Measurements from ENCODE around the gene PERCC1. TPM values are rescaled to one million over a fixed set of nuclear protein-coding genes. Genes with fewer than 3 reads are reported as not detected.

The PERCC1 gene
- total RNA-seq, 2 experiments from 2014 or later: not detected

- intact Hi-C loops (cut with micrococcal nuclease; ENCODE audit: unreplicated experiment): no loop called here
- Histone ChIP-seq H3K4me3 (ENCODE audit: low read depth, low read length, poor library complexity, severe bottlenecking) (no peak overlapping the region), H2AFZ (ENCODE audit: low read length) (no peak overlapping the region), H3K9me2 (ENCODE audit: insufficient read depth, low read length) (no peaks in the 10 kb centered on the region), H3K27ac (ENCODE audit: low read depth, low read length, poor library complexity, severe bottlenecking) (no peak overlapping the region), H3K4me2 (ENCODE audit: low read length) (no peak overlapping the region), H3K36me3 (ENCODE audit: insufficient read depth, low read length) (no peaks in the 10 kb centered on the region), H3K9me3 (ENCODE audit: low read length) (no peaks in the 10 kb centered on the region), H3K4me1 (ENCODE audit: insufficient read depth, low read length, poor library complexity, severe bottlenecking) (no peaks in the 10 kb centered on the region), H4K20me1 (ENCODE audit: insufficient read depth, low read length) (no peaks in the 10 kb centered on the region), H3K79me2 (ENCODE audit: insufficient read depth, low read depth, low read length) (no peaks in the 10 kb centered on the region)
- ChIA-PET CTCF (ENCODE audit: unreplicated experiment) (no interaction called here), POLR2A (no interaction called here)
- TF ChIP-seq EZH2phosphoT487 (IDR thresholded peaks at IDR 0.05; ENCODE audit: borderline replicate concordance, low read depth, low read length) (no peak), CTCF (conservative IDR thresholded peaks at IDR 0.05; ENCODE audit: low read length) (no peak)
- DNase-seq (ENCODE audit: low spot score): no peak
- BruUV-seq (replicated peaks): no TSS peak
Measured at GRCh38 chr16:1452530-1452929, 21.7 kb downstream of the PERCC1 start.

- DNase-seq (ENCODE audit: low spot score): no peak
- POLR2A ChIA-PET: no interaction called here
- Histone ChIP-seq H3K27ac (ENCODE audit: low read depth, low read length, poor library complexity, severe bottlenecking) (no peak overlapping the region), H3K4me2 (ENCODE audit: low read length) (no peak overlapping the region), H2AFZ (ENCODE audit: low read length) (no peak overlapping the region), H3K36me3 (ENCODE audit: insufficient read depth, low read length) (no peaks in the 10 kb centered on the region), H3K79me2 (ENCODE audit: insufficient read depth, low read depth, low read length) (no peaks in the 10 kb centered on the region), H3K9me3 (ENCODE audit: low read length) (no peaks in the 10 kb centered on the region), H3K4me1 (ENCODE audit: insufficient read depth, low read length, poor library complexity, severe bottlenecking) (no peaks in the 10 kb centered on the region), H3K4me3 (ENCODE audit: low read depth, low read length, poor library complexity, severe bottlenecking) (no peak overlapping the region), H4K20me1 (ENCODE audit: insufficient read depth, low read length) (no peaks in the 10 kb centered on the region), H3K9me2 (ENCODE audit: insufficient read depth, low read length) (no peaks in the 10 kb centered on the region)
- CTCF ChIA-PET (ENCODE audit: unreplicated experiment): no interaction called here
- intact Hi-C loops (cut with micrococcal nuclease; ENCODE audit: unreplicated experiment): no loop called here
- no peak for TF ChIP-seq EZH2phosphoT487 (IDR thresholded peaks at IDR 0.05; ENCODE audit: borderline replicate concordance, low read depth, low read length)
- TF ChIP-seq CTCF (conservative IDR thresholded peaks at IDR 0.05; ENCODE audit: low read length): no peak
- BruUV-seq (replicated peaks): no TSS peak
Measured at GRCh38 chr16:1453316-1453715, 22.4 kb downstream of the PERCC1 start.

- intact Hi-C loops (cut with micrococcal nuclease; ENCODE audit: unreplicated experiment): no loop called here
- BruUV-seq (replicated peaks): no TSS peak
- no peaks in the 10 kb centered on the region for H3K79me2 ChIP-seq (ENCODE audit: insufficient read depth, low read depth, low read length)
- H3K4me3 ChIP-seq (ENCODE audit: low read depth, low read length, poor library complexity, severe bottlenecking): no peak overlapping the region
- H3K9me2 ChIP-seq (ENCODE audit: insufficient read depth, low read length): no peaks in the 10 kb centered on the region
- ChIA-PET CTCF (ENCODE audit: unreplicated experiment) (no interaction called here), POLR2A (no interaction called here)
- no peak for DNase-seq (ENCODE audit: low spot score)
- H3K4me1 ChIP-seq (ENCODE audit: insufficient read depth, low read length, poor library complexity, severe bottlenecking): peaks cover 9% of the 10 kb centered on the region
- H3K27ac ChIP-seq (ENCODE audit: low read depth, low read length, poor library complexity, severe bottlenecking): no peak overlapping the region
- H3K4me2 ChIP-seq (ENCODE audit: low read length): no peak overlapping the region
- TF ChIP-seq CTCF (conservative IDR thresholded peaks at IDR 0.05; ENCODE audit: low read length): no peak
- no peak for TF ChIP-seq EZH2phosphoT487 (IDR thresholded peaks at IDR 0.05; ENCODE audit: borderline replicate concordance, low read depth, low read length)
- H4K20me1 ChIP-seq (ENCODE audit: insufficient read depth, low read length): no peaks in the 10 kb centered on the region
- H3K36me3 ChIP-seq (ENCODE audit: insufficient read depth, low read length): no peaks in the 10 kb centered on the region
- no peaks in the 10 kb centered on the region for H3K9me3 ChIP-seq (ENCODE audit: low read length)
- no peak overlapping the region for H2AFZ ChIP-seq (ENCODE audit: low read length)
Measured at GRCh38 chr16:1454561-1454960, 23.7 kb downstream of the PERCC1 start.

All from OCI-LY7 (cell line).